Caco-2 (cell line): ENCODE results near the gene MCC. TPM values are rescaled to one million over a fixed set of nuclear protein-coding genes. Genes with fewer than 3 reads are reported as not detected.

Experiments
- BruUV-seq: library from RNA; stranded (reverse); fragments of 400-500 nt; replicated peaks from 2 replicates; lab custom pipeline; 2021; lab: Mats Ljungman, UMichigan
- CTCF ChIA-PET: fragments of 300-600 bp; sonication (Branson Sonifier 250); formaldehyde crosslinking; loops from one replicate; lab custom pipeline; 2022; ENCODE audit warnings: antibody characterized with exemption; lab: Charles Lee
- POLR2A ChIA-PET: fragments of 300-600 bp; sonication (Branson Sonifier 250); formaldehyde crosslinking; loops from one replicate; lab custom pipeline; 2022; ENCODE audit warnings: antibody characterized with exemption; lab: Charles Lee
- DNase-seq, 2 experiments: peaks; one replicate each; pipeline versions ENCODE4 v3.0.0 to v3.0.0-alpha.2; 2020 to 2022
- H3K27me3 ChIP-seq: replicated peaks from 2 replicates; pipeline ENCODE4 v1.6.0; 2011; ENCODE audit warnings: low read length; ENCODE audit not compliant: control insufficient read depth, insufficient read depth
- H3K36me3 ChIP-seq: 2 replicates; pipeline ENCODE4 v1.5.1; 2011; ENCODE audit warnings: low read length; ENCODE audit not compliant: control insufficient read depth, insufficient read depth
- H3K4me1 ChIP-seq: fragments of 250-450 bp; sonication (Bioruptor Pico); 2 replicates; pipeline ENCODE4 v1.5.1; 2020; ENCODE audit warnings: mild to moderate bottlenecking
- H3K4me3 ChIP-seq: 2 replicates; pipeline ENCODE4 v1.5.1; 2011; ENCODE audit warnings: low read depth, mild to moderate bottlenecking, control low read depth, low read length
- H3K9me3 ChIP-seq: fragments of 250-450 bp; sonication (Bioruptor Pico); 2 replicates; pipeline ENCODE4 v1.5.1; 2020; ENCODE audit warnings: mild to moderate bottlenecking, moderate library complexity
- H3K27ac Mint-ChIP-seq: one replicate; pipeline ENCODE4 v1.8.0; 2022; ENCODE audit warnings: mixed read lengths; ENCODE audit not compliant: unreplicated experiment
- H3K27me3 Mint-ChIP-seq: one replicate; pipeline ENCODE4 v1.8.0; 2022; ENCODE audit warnings: mixed read lengths; ENCODE audit not compliant: insufficient read depth, unreplicated experiment
- H3K36me3 Mint-ChIP-seq: one replicate; pipeline ENCODE4 v1.8.0; 2022; ENCODE audit warnings: mild to moderate bottlenecking, mixed read lengths; ENCODE audit not compliant: insufficient read depth, unreplicated experiment
- H3K4me1 Mint-ChIP-seq: one replicate; pipeline ENCODE4 v1.8.0; 2022; ENCODE audit warnings: low read depth, mixed read lengths; ENCODE audit not compliant: unreplicated experiment
- H3K4me3 Mint-ChIP-seq: one replicate; pipeline ENCODE4 v1.8.0; 2022; ENCODE audit warnings: mild to moderate bottlenecking, moderate library complexity, mixed read lengths; ENCODE audit not compliant: unreplicated experiment
- H3K9me3 Mint-ChIP-seq: one replicate; pipeline ENCODE4 v1.8.0; 2022; ENCODE audit warnings: mixed read lengths; ENCODE audit not compliant: unreplicated experiment
- CTCF ChIP-seq, 2 experiments: fragments of 200-600 bp in 1 of 2; IDR thresholded peaks; 1 replicate in 1 of 2; 2 replicates in 1 of 2; pipeline versions ENCODE4 v1.5.1 to v1.8.0; 2011 to 2022; ENCODE audit warnings: antibody characterized with exemption in 1 of 2, control low read depth in 1 of 2, inconsistent platforms in 1 of 2, low read depth in 1 of 2, low read length in 1 of 2, mild to moderate bottlenecking in 1 of 2, moderate library complexity in 1 of 2; ENCODE audit not compliant: insufficient read depth in 1 of 2, severe bottlenecking in 1 of 2, unreplicated experiment in 1 of 2
- intact Hi-C: fragments of 100-400 bp; cut with micrococcal nuclease; formaldehyde crosslinking; loops from one replicate; pipeline ENCODE4 v1.10.0; 2022; ENCODE audit not compliant: unreplicated experiment
- total RNA-seq: library from RNA; stranded (reverse); gene quantifications from 2 replicates; pipeline ENCODE4 v1.2.3, GENCODE V29; 2022

The MCC gene
- total RNA-seq, 1 experiment from 2014 or later = 0.09 TPM

- intact Hi-C loops = no loop called here
- Mint-ChIP-seq H3K36me3 (no peaks in the 10 kb centered on the region), H3K27me3 (peaks cover 10% of the 10 kb centered on the region), H3K4me3 (no peak overlapping the region), H3K27ac (no peak overlapping the region), H3K9me3 (no peaks in the 10 kb centered on the region), H3K4me1 (no peaks in the 10 kb centered on the region)
- BruUV-seq = no TSS peak
- Histone ChIP-seq H3K27me3 (no peaks in the 10 kb centered on the region), H3K36me3 (no peaks in the 10 kb centered on the region), H3K4me1 (no peaks in the 10 kb centered on the region), H3K9me3 (no peaks in the 10 kb centered on the region), H3K4me3 (no peak overlapping the region)
- CTCF ChIA-PET = no interaction called here
- no peak for DNase-seq
- no peak for TF ChIP-seq CTCF (IDR thresholded peaks at IDR 0.05; ENCODE audit: insufficient read depth in 1 of 2, low read depth in 1 of 2, low read length in 1 of 2, severe bottlenecking in 1 of 2, unreplicated experiment in 1 of 2)
- POLR2A ChIA-PET = no interaction called here
Observed at GRCh38 chr5:113209498-113209897, 278.8 kb downstream of the MCC start.

GRCh38 chr5:113205807-113206206 lies 282.4 kb downstream of the MCC start:
- no peak for DNase-seq
- no peaks in the 10 kb centered on the region for H3K27me3 ChIP-seq
- no TSS peak for BruUV-seq
- Mint-ChIP-seq H3K27me3 (peaks cover 9% of the 10 kb centered on the region), H3K9me3 (no peaks in the 10 kb centered on the region), H3K4me1 (no peaks in the 10 kb centered on the region), H3K27ac (no peak overlapping the region), H3K36me3 (no peaks in the 10 kb centered on the region), H3K4me3 (no peak overlapping the region)
- CTCF ChIA-PET = no interaction called here
- no peak overlapping the region for H3K4me3 ChIP-seq
- peaks cover 9% of the 10 kb centered on the region for H3K4me1 ChIP-seq
- no peaks in the 10 kb centered on the region for H3K36me3 ChIP-seq
- intact Hi-C loops = no loop called here
- no peak for TF ChIP-seq CTCF (IDR thresholded peaks at IDR 0.05; ENCODE audit: insufficient read depth in 1 of 2, low read depth in 1 of 2, low read length in 1 of 2, severe bottlenecking in 1 of 2, unreplicated experiment in 1 of 2)
- POLR2A ChIA-PET = no interaction called here
- H3K9me3 ChIP-seq = no peaks in the 10 kb centered on the region

- Histone ChIP-seq H3K9me3 (no peaks in the 10 kb centered on the region), H3K36me3 (no peaks in the 10 kb centered on the region), H3K4me3 (no peak overlapping the region), H3K4me1 (peaks cover 9% of the 10 kb centered on the region), H3K27me3 (no peaks in the 10 kb centered on the region)
- no peaks in the 10 kb centered on the region for H3K36me3 Mint-ChIP-seq
- peaks cover 13% of the 10 kb centered on the region for H3K27me3 Mint-ChIP-seq
- DNase-seq = no peak
- no peak overlapping the region for H3K4me3 Mint-ChIP-seq
- no peaks in the 10 kb centered on the region for H3K4me1 Mint-ChIP-seq
- TF ChIP-seq CTCF (IDR thresholded peaks at IDR 0.05; ENCODE audit: insufficient read depth in 1 of 2, low read depth in 1 of 2, low read length in 1 of 2, severe bottlenecking in 1 of 2, unreplicated experiment in 1 of 2) = no peak
- H3K27ac Mint-ChIP-seq = no peak overlapping the region
- intact Hi-C loops = no loop called here
- no TSS peak for BruUV-seq
- ChIA-PET CTCF (no interaction called here), POLR2A (no interaction called here)
- H3K9me3 Mint-ChIP-seq = no peaks in the 10 kb centered on the region
Observed at GRCh38 chr5:113205323-113205722, 282.9 kb downstream of the MCC start.
